MM.1S (cell line): ENCODE results near the gene GJA4.

ENCODE experiments used
- DNase-seq: peaks from one replicate; pipeline ENCODE4 v3.0.0-alpha.2; 2015
- H2AFZ ChIP-seq: fragments of 300-600 bp; sonication (generic); 2 replicates; pipeline ENCODE4 v1.6.0; 2016; ENCODE audit warnings: antibody characterized with exemption, low read length
- H3F3A ChIP-seq: fragments of 300-600 bp; sonication (generic); 2 replicates; pipeline ENCODE4 v1.6.1; 2016; ENCODE audit warnings: mild to moderate bottlenecking, antibody characterized with exemption, low read length, moderate library complexity, mixed read lengths; ENCODE audit not compliant: insufficient read depth
- H3K27ac ChIP-seq: fragments of 300-600 bp; sonication (generic); 2 replicates; pipeline ENCODE4 v1.5.1; 2016; ENCODE audit warnings: mild to moderate bottlenecking, low read length
- H3K27me3 ChIP-seq: fragments of 300-600 bp; sonication (generic); replicated peaks from 2 replicates; pipeline ENCODE4 v1.6.0; 2016; ENCODE audit warnings: low read length; ENCODE audit not compliant: insufficient read depth
- H3K36me3 ChIP-seq: fragments of 300-600 bp; sonication (generic); replicated peaks from 2 replicates; pipeline ENCODE4 v1.6.1; 2016; ENCODE audit warnings: mild to moderate bottlenecking, low read length, mixed read lengths; ENCODE audit not compliant: insufficient read depth
- H3K4me1 ChIP-seq: fragments of 300-600 bp; sonication (generic); 2 replicates; pipeline ENCODE4 v1.6.1; 2016; ENCODE audit warnings: low read length, mixed read lengths
- H3K4me2 ChIP-seq: fragments of 300-600 bp; sonication (generic); 2 replicates; pipeline ENCODE4 v1.6.0; 2016; ENCODE audit warnings: low read depth, low read length
- H3K4me3 ChIP-seq: fragments of 300-600 bp; sonication (generic); 2 replicates; pipeline ENCODE4 v1.5.1; 2016; ENCODE audit warnings: low read length, mixed read lengths
- H3K79me2 ChIP-seq: fragments of 300-600 bp; sonication (generic); 2 replicates; pipeline ENCODE4 v1.6.1; 2016; ENCODE audit warnings: mixed run types, low read length, mixed read lengths
- H3K9ac ChIP-seq: fragments of 300-600 bp; sonication (generic); 2 replicates; pipeline ENCODE4 v1.6.1; 2016; ENCODE audit warnings: low read length, mixed read lengths
- H3K9me2 ChIP-seq: fragments of 300-600 bp; sonication (generic); replicated peaks from 2 replicates; pipeline ENCODE4 v1.6.1; 2016; ENCODE audit warnings: mild to moderate bottlenecking, low read length, mixed read lengths; ENCODE audit not compliant: insufficient read depth
- H3K9me3 ChIP-seq: fragments of 300-600 bp; sonication (generic); replicated peaks from 2 replicates; pipeline ENCODE4 v1.6.1; 2016; ENCODE audit warnings: mild to moderate bottlenecking, low read length, mixed read lengths; ENCODE audit not compliant: insufficient read depth
- H4K20me1 ChIP-seq: fragments of 300-600 bp; sonication (generic); 2 replicates; pipeline ENCODE4 v1.6.1; 2016; ENCODE audit warnings: mild to moderate bottlenecking, low read length, moderate library complexity, mixed read lengths; ENCODE audit not compliant: insufficient read depth
- EZH2 ChIP-seq: fragments of 300-600 bp; sonication (generic); optimal IDR thresholded peaks from 2 replicates; pipeline ENCODE3; 2017; ENCODE audit warnings: low read depth, mild to moderate bottlenecking, antibody characterized with exemption, low read length, mixed read lengths
- EZH2phosphoT487 ChIP-seq: fragments of 300-600 bp; sonication (generic); IDR thresholded peaks from 2 replicates; pipeline ENCODE4 v1.6.1; 2018; ENCODE audit warnings: antibody characterized with exemption, low read length
- TF ChIP-seq, protein P1 (sequence below): fragments of 300-600 bp; sonication (generic); IDR thresholded peaks from 2 replicates; pipeline ENCODE4 v1.5.1; 2016; ENCODE audit warnings: antibody characterized with exemption, low read length, mixed read lengths

GJA4 gene

GRCh38 chr1:34828611-34829010 lies 35.8 kb downstream of the GJA4 start:
- Histone ChIP-seq H3K27ac (no peak overlapping the region), H3F3A (no peaks in the 10 kb centered on the region), H3K4me3 (no peak overlapping the region), H3K4me2 (no peak overlapping the region), H4K20me1 (no peaks in the 10 kb centered on the region), H3K27me3 (no peaks in the 10 kb centered on the region), H2AFZ (no peak overlapping the region), H3K9ac (no peak overlapping the region), H3K36me3 (no peaks in the 10 kb centered on the region), H3K79me2 (no peaks in the 10 kb centered on the region), H3K9me3 (no peaks in the 10 kb centered on the region), H3K4me1 (no peaks in the 10 kb centered on the region), H3K9me2 (no peaks in the 10 kb centered on the region)
- DNase-seq: no peak
- TF ChIP-seq EZH2phosphoT487: no peak
- TF ChIP-seq, protein P1, sequence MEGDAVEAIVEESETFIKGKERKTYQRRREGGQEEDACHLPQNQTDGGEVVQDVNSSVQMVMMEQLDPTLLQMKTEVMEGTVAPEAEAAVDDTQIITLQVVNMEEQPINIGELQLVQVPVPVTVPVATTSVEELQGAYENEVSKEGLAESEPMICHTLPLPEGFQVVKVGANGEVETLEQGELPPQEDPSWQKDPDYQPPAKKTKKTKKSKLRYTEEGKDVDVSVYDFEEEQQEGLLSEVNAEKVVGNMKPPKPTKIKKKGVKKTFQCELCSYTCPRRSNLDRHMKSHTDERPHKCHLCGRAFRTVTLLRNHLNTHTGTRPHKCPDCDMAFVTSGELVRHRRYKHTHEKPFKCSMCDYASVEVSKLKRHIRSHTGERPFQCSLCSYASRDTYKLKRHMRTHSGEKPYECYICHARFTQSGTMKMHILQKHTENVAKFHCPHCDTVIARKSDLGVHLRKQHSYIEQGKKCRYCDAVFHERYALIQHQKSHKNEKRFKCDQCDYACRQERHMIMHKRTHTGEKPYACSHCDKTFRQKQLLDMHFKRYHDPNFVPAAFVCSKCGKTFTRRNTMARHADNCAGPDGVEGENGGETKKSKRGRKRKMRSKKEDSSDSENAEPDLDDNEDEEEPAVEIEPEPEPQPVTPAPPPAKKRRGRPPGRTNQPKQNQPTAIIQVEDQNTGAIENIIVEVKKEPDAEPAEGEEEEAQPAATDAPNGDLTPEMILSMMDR: no peak
- TF ChIP-seq EZH2: no peak

GRCh38 chr1:34829250-34829649 lies 36.5 kb downstream of the GJA4 start:
- H3K36me3 ChIP-seq: no peaks in the 10 kb centered on the region
- TF ChIP-seq EZH2phosphoT487 (no peak), EZH2 (no peak)
- TF ChIP-seq, protein P1: no peak
- no peak for DNase-seq
- no peak overlapping the region for H3K9ac ChIP-seq
- H3F3A ChIP-seq: no peaks in the 10 kb centered on the region
- no peaks in the 10 kb centered on the region for H3K9me2 ChIP-seq
- no peaks in the 10 kb centered on the region for H4K20me1 ChIP-seq
- H3K79me2 ChIP-seq: no peaks in the 10 kb centered on the region
- no peak overlapping the region for H2AFZ ChIP-seq
- no peaks in the 10 kb centered on the region for H3K27me3 ChIP-seq
- H3K4me3 ChIP-seq: no peak overlapping the region
- no peak overlapping the region for H3K4me2 ChIP-seq
- no peak overlapping the region for H3K27ac ChIP-seq
- H3K4me1 ChIP-seq: no peaks in the 10 kb centered on the region
- H3K9me3 ChIP-seq: no peaks in the 10 kb centered on the region

- no peak for TF ChIP-seq EZH2
- no peak for TF ChIP-seq EZH2phosphoT487
- TF ChIP-seq, protein P1: no peak
- H4K20me1 ChIP-seq: no peaks in the 10 kb centered on the region
- no peak overlapping the region for H3K9ac ChIP-seq
- H3K36me3 ChIP-seq: no peaks in the 10 kb centered on the region
- H3K79me2 ChIP-seq: no peaks in the 10 kb centered on the region
- H2AFZ ChIP-seq: no peak overlapping the region
- no peaks in the 10 kb centered on the region for H3F3A ChIP-seq
- no peaks in the 10 kb centered on the region for H3K9me2 ChIP-seq
- DNase-seq: no peak
- no peak overlapping the region for H3K4me3 ChIP-seq
- no peak overlapping the region for H3K4me2 ChIP-seq
- no peaks in the 10 kb centered on the region for H3K9me3 ChIP-seq
- no peaks in the 10 kb centered on the region for H3K4me1 ChIP-seq
- H3K27ac ChIP-seq: no peak overlapping the region
- H3K27me3 ChIP-seq: no peaks in the 10 kb centered on the region
Measured at GRCh38 chr1:34831721-34832246, 39.0 kb downstream of the GJA4 start.
